HPDE6-E6E7 (cell line): ENCODE data around the gene ATP6V1B1.

Experiments used
- DNase-seq: peaks from one replicate; pipeline ENCODE4 v3.0.0; 2011; ENCODE audit warnings: missing footprints; ENCODE audit errors: extremely low spot score

Gene ATP6V1B1

GRCh38 chr2:70926042-70926441, 9.7 kb upstream of the ATP6V1B1 start:
- DNase-seq = no peak

GRCh38 chr2:70927138-70927537, 8.6 kb upstream of the ATP6V1B1 start:
- DNase-seq = no peak

- no peak for DNase-seq
These were observed 8.1 kb upstream of the ATP6V1B1 start for GRCh38 chr2:70927641-70928040.

GRCh38 chr2:70928366-70928765, 7.3 kb upstream of the ATP6V1B1 start:
- DNase-seq = no peak

GRCh38 chr2:70930371-70931329, 5.0 kb upstream of the ATP6V1B1 start:
- DNase-seq = no peak

GRCh38 chr2:70931376-70932000, 4.2 kb upstream of the ATP6V1B1 start:
- DNase-seq = no peak

GRCh38 chr2:70932631-70933230, 3.0 kb upstream of the ATP6V1B1 start:
- DNase-seq = no peak

- no peak for DNase-seq
These were observed 719 bp upstream of the ATP6V1B1 start for GRCh38 chr2:70934981-70935380.

GRCh38 chr2:70936165-70936978, 672 bp downstream of the ATP6V1B1 start:
- DNase-seq = no peak

- no peak for DNase-seq
These were observed 1.5 kb downstream of the ATP6V1B1 start for GRCh38 chr2:70936979-70937811.

- DNase-seq = no peak
These were observed 2.3 kb downstream of the ATP6V1B1 start for GRCh38 chr2:70937866-70938585.

- DNase-seq = no peak
These were observed 2.9 kb downstream of the ATP6V1B1 start for GRCh38 chr2:70938586-70938950.

GRCh38 chr2:70939001-70939838, 3.5 kb downstream of the ATP6V1B1 start:
- DNase-seq = no peak

- DNase-seq = no peak
These were observed 4.3 kb downstream of the ATP6V1B1 start for GRCh38 chr2:70939839-70940580.

- DNase-seq = no peak
These were observed 5.5 kb downstream of the ATP6V1B1 start for GRCh38 chr2:70941186-70941585.

- DNase-seq = no peak
These were observed 6.0 kb downstream of the ATP6V1B1 start for GRCh38 chr2:70941701-70942100.

GRCh38 chr2:70942396-70943204, 6.9 kb downstream of the ATP6V1B1 start:
- DNase-seq = no peak
